AG04450 (cell line): Measurements from ENCODE around the gene ZNF878. TPM values are rescaled to one million over a fixed set of nuclear protein-coding genes. Genes with fewer than 3 reads are reported as not detected.

Experiments
- CTCF ChIA-PET: fragments of 300-600, 350-600 bp; formaldehyde crosslinking; extraction: SDS; loops from one replicate; lab custom pipeline; 2022; ENCODE audit warnings: antibody characterized with exemption, inconsistent platforms; lab: Charles Lee
- POLR2A ChIA-PET: fragments of 350-600 bp; formaldehyde crosslinking; extraction: SDS; loops from one replicate; lab custom pipeline; 2021; ENCODE audit warnings: antibody characterized with exemption, inconsistent platforms; lab: Yijun Ruan, JAX
- DNase-seq: peaks from one replicate; pipeline ENCODE4 v3.0.0-alpha.2; 2011; ENCODE audit warnings: low read depth, low spot score
- H3K27ac ChIP-seq: one replicate; pipeline ENCODE4 v1.5.1; 2012; ENCODE audit warnings: low read depth, low read length, control low read depth
- H3K27me3 ChIP-seq: one replicate; pipeline ENCODE4 v1.6.0; 2012; ENCODE audit warnings: low read length; ENCODE audit not compliant: control insufficient read depth, insufficient read depth
- H3K4me3 ChIP-seq: 2 replicates; pipeline ENCODE4 v1.5.1; 2011; ENCODE audit warnings: mild to moderate bottlenecking, low read depth, low read length, control low read depth
- H3K9me3 ChIP-seq: 2 replicates; pipeline ENCODE4 v1.5.1; 2012; ENCODE audit warnings: low read length; ENCODE audit not compliant: control insufficient read depth, insufficient read depth
- polyA minus RNA-seq: library from RNA; depleted of rRNA, polyadenylated mRNA; stranded (reverse); fragments of >200 nt; gene quantifications from 2 replicates; pipeline ENCODE4 v1.2.3, GENCODE V29; 2011; rRNA and poly(A)+ RNA removed
- polyA plus RNA-seq: library from polyadenylated mRNA; depleted of rRNA; stranded (reverse); fragments of >200 nt; gene quantifications from 2 replicates; pipeline ENCODE4 v1.2.3, GENCODE V29; 2011; rRNA removed
- TF ChIP-seq, protein P1 (sequence below): IDR thresholded peaks from 2 replicates; pipeline ENCODE4 v1.5.1; 2011; ENCODE audit warnings: low read depth, low read length, control low read depth, inconsistent platforms

The ZNF878 gene
- 0.12 and 0.15 TPM in 2 replicates for polyA plus RNA-seq
- polyA minus RNA-seq: 0.17 TPM in 1 of 2 replicates, not detected in the other

DNA sequence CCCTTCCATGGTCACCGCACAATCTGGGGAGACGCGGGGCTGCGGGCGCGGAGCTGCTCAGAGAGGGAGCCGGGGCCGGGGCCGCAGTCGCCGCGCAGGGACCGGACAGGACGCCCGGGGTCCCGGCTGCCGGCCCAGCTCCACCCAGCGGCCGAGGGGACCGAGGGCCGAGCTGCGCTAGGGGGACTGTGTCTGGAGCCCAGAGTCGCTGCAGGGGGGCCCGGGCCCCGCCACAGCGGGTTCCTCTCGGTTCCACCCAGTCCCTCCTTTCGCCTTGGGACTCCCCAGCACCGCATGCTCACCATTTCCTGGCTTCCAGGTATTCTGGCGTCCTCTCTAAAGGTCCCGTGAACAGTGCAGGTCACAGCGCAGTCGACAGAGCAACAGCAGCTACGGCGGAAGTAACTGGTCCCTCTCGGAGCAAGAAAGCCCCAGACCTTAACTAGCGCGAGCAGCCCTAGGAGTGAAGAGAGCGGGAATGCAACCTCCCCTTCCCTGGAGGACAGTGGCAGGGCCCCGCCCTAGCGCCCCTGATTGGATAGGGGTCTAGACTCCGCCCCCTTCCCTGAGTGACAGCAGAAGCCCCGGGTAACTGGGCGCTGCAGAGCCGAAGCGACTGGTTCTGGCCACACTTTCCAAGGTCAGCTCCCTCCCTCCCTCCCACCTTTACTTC is at the start of gene ZNF878:
TSS of gene ZNF878 (minus strand) at position 465 of the 673 bp plus-strand sequence. CDS start at position 305, 160 bp downstream.
- Histone ChIP-seq H3K27ac (no peak within 1 kb of the TSS), H3K9me3 (peaks cover 13% of the 10 kb centered on the region), H3K4me3 (peak within 1 kb of the TSS; percentile 79), H3K27me3 (no peaks in the 10 kb centered on the region)
- DNase-seq: peak; percentile 67
- TF ChIP-seq, protein P1, sequence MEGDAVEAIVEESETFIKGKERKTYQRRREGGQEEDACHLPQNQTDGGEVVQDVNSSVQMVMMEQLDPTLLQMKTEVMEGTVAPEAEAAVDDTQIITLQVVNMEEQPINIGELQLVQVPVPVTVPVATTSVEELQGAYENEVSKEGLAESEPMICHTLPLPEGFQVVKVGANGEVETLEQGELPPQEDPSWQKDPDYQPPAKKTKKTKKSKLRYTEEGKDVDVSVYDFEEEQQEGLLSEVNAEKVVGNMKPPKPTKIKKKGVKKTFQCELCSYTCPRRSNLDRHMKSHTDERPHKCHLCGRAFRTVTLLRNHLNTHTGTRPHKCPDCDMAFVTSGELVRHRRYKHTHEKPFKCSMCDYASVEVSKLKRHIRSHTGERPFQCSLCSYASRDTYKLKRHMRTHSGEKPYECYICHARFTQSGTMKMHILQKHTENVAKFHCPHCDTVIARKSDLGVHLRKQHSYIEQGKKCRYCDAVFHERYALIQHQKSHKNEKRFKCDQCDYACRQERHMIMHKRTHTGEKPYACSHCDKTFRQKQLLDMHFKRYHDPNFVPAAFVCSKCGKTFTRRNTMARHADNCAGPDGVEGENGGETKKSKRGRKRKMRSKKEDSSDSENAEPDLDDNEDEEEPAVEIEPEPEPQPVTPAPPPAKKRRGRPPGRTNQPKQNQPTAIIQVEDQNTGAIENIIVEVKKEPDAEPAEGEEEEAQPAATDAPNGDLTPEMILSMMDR: no peak
- CTCF ChIA-PET: interaction anchor here (0.6 to 1.9 kb wide), 6 partner anchors 38 to 313 kb away, joined by 3 to 8 read pairs (median 4); partner anchors contain the start of gene ZNF442
- POLR2A ChIA-PET: interaction anchor here (0.6 to 2.0 kb wide), 5 partner anchors 12 to 456 kb away, joined by 3 to 9 read pairs (median 6); partner anchors contain the start of genes ZNF433, ZNF442 and ZNF844

DNA sequence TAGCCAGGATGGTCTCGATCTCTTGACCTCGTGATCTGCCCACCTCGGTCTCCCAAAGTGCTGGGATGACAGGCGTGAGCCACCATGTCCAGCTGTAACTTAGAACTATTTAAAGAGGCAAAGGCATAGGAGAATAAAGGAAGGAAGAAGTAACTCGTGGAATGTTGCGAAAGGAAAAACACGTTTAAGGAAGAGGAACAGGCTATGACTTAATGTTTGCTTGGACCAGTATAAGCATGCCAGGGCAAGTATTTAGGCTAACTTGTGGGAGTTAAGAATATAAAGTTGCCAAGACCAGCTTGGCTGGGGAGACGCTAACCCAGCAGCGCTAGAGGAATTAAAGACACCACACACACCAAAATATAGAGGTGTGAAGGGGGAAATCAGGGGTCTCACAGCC is 45.3 kb upstream of the ZNF878 start:
- TF ChIP-seq, protein P1: no peak
- DNase-seq: no peak
- Histone ChIP-seq H3K9me3 (peaks cover 17% of the 10 kb centered on the region), H3K4me3 (no peak overlapping the region), H3K27me3 (no peaks in the 10 kb centered on the region), H3K27ac (no peak overlapping the region)
- ChIA-PET CTCF (no interaction called here), POLR2A (no interaction called here)

DNA sequence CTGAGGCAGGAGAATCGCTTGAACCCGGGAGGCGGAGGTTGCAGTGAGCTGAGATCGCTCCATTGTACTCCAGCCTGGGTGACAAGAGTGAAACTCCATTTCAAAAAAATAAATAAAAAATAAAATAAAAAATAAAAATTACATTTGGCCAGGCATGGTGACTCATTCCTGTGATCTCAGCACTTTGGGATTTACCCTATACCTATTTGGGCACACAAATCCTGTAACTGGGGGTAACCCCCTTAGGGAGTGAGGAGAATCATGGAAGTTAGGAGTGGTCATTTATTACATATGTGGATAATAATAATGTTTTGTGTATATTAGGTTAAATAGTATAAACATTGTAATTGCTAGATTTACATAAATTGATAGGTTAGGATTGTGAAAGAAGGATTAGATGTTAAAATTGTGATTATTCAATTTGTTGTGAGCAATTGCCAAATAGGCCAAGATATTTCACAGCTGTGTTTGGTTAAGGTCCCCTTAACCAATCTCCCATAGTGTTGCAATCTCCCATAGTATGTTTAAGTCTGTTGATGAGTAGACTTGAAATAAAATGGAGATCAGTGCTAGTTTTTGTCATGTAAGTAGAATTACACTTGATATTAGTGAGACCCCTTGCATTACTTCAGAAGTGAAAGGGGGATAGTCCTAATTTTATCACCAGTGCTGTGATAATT is 42.5 kb upstream of the ZNF878 start:
- TF ChIP-seq, protein P1: no peak
- ChIA-PET POLR2A (no interaction called here), CTCF (interaction anchor here (0.6 to 1.3 kb wide), 2 partner anchors 23 to 172 kb away, joined by 5 to 7 read pairs; no protein-coding TSS in a partner anchor)
- H3K9me3 ChIP-seq: peaks cover 17% of the 10 kb centered on the region
- H3K27ac ChIP-seq: no peak overlapping the region
- H3K4me3 ChIP-seq: no peak overlapping the region
- no peaks in the 10 kb centered on the region for H3K27me3 ChIP-seq
- DNase-seq: peak; percentile 15

DNA sequence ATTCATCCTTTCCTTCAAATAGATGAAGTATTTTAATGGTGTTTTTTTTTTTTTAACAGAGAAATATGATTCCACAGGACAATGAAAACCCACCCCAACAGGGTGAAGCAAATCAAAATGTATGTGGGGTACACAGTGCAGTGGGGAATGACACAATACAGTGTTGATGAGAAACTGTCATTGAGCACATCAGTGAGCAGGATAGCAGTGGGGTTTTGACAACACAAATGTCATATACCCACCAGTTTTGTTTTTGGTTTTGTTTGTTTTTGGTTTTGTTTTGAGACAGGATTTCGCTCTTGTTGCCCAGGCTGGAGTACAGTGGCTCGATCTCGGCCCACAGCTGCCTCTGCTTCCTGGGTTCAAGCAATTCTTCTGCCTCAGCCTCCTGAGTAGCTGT is 41.0 kb upstream of the ZNF878 start:
- Histone ChIP-seq H3K27ac (no peak overlapping the region), H3K27me3 (no peaks in the 10 kb centered on the region), H3K9me3 (peaks cover 16% of the 10 kb centered on the region), H3K4me3 (no peak overlapping the region)
- no peak for DNase-seq
- CTCF ChIA-PET: no interaction called here
- TF ChIP-seq, protein P1: no peak
- POLR2A ChIA-PET: no interaction called here

DNA sequence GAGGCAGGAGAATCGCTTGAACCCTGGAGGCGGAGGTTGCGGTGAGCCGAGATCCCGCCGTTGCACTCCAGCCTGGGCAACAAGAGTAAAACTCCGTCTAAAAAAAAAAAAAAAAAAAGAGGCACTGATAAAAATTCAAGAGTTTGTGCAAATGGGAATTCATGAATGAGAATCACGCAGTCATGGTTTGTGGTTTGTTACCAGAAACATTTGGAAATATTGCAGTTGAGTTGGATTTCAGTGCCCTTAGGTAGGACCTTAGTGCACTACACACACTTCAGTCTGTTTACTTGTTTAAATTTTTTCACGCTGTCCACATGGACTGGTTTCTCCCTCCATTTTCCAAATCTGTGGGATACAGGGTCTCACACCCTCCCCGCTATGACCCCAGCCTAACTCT is 40.2 kb upstream of the ZNF878 start:
- Histone ChIP-seq H3K27me3 (no peaks in the 10 kb centered on the region), H3K4me3 (peak overlapping the region; percentile 81), H3K9me3 (peaks cover 7% of the 10 kb centered on the region), H3K27ac (no peak overlapping the region)
- ChIA-PET CTCF (no interaction called here), POLR2A (no interaction called here)
- TF ChIP-seq, protein P1: no peak
- no peak for DNase-seq
